ENCODE results near the gene CNTNAP2. TPM values are rescaled to one million over a fixed set of nuclear protein-coding genes. Genes with fewer than 3 reads are reported as not detected.

CNTNAP2 gene
- total and polyA plus RNA-seq, 11 donors, result 0.01 to 2.6 (median 0.31) TPM; not detected in 3

DNA sequence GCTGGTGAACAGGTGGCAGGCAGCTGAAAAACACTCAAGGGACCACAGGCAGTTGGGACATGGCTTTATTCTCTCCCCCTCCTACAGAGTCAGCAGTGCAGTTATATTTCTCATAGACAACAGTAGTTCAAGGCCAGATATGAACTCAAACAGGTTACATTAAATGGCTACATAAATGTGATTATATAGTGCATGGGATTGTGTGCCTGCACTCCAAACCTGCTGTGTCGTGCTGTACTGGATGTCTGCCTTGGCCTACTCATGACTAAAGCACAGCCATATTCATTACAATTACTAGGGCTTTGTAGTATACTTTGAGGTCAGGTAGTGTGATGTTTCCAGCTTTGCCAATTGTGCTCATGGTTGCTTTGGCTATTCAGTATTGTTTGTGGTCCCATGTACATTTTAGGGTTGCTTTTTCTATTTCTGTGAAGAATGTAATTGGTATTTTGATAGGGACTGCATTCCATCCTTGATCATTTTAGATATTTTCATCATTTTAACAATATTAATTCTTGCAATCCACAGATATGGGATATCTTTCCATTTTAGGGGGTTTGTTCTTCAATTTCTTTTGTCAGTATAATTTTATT is 393.6 kb downstream of the CNTNAP2 start:
- no peak for DNase-seq
- Histone ChIP-seq H3K9me3 (peaks cover 0 to 53% (median 14%) of the 10 kb centered on the region in 12 donors), H3K27me3 (no peaks in the 10 kb centered on the region), H3K4me3 (no peak overlapping the region), H3K36me3 (no peaks in the 10 kb centered on the region), H3K4me1 (no peaks in the 10 kb centered on the region), H3K27ac (no peak overlapping the region)
- intact Hi-C loops (cut with DNase I), result no loop called here
- ATAC-seq, result no peak
- WGBS, 4 donors, result 52 to 71% (median 57%) methylated on average over 1 of the region's 1 CpG
- TF ChIP-seq, protein P1, sequence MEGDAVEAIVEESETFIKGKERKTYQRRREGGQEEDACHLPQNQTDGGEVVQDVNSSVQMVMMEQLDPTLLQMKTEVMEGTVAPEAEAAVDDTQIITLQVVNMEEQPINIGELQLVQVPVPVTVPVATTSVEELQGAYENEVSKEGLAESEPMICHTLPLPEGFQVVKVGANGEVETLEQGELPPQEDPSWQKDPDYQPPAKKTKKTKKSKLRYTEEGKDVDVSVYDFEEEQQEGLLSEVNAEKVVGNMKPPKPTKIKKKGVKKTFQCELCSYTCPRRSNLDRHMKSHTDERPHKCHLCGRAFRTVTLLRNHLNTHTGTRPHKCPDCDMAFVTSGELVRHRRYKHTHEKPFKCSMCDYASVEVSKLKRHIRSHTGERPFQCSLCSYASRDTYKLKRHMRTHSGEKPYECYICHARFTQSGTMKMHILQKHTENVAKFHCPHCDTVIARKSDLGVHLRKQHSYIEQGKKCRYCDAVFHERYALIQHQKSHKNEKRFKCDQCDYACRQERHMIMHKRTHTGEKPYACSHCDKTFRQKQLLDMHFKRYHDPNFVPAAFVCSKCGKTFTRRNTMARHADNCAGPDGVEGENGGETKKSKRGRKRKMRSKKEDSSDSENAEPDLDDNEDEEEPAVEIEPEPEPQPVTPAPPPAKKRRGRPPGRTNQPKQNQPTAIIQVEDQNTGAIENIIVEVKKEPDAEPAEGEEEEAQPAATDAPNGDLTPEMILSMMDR (IDR thresholded peaks at IDR 0.05), result no peak
- TF ChIP-seq POLR2A (IDR thresholded peaks at IDR 0.05), result no peak

DNA sequence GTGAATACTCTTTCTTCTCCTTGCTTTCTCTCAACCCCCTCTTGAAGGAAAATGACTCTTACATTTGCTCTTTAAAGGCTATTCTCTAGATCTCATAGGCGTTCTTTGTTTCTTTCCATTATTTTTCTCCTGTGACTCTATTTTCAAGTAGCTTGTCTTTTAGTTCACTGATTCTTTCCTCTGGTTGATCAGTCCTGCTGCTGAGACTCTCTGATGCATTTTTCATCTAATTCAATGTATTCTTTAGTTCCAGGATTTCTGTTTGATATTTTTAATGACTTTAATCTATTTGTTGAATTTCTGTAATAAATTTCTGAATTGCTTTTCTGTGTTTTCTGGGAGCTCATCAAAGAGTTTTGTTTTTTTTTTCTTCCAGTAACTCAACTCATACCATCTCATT is 397.7 kb downstream of the CNTNAP2 start:
- no peak for ATAC-seq
- no peak for DNase-seq
- no peaks in the 10 kb centered on the region for H3K27me3 ChIP-seq
- no peak overlapping the region for H3K4me3 ChIP-seq
- TF ChIP-seq, protein P1 (IDR thresholded peaks at IDR 0.05), result no peak
- TF ChIP-seq POLR2A (IDR thresholded peaks at IDR 0.05), result no peak
- no peaks in the 10 kb centered on the region for H3K4me1 ChIP-seq
- WGBS, 4 donors, result 88 to 90% (median 88%) methylated on average over 1 of the region's 1 CpG
- no peaks in the 10 kb centered on the region for H3K36me3 ChIP-seq
- H3K9me3 ChIP-seq, result peaks cover 0 to 52% (median 14%) of the 10 kb centered on the region in 12 donors
- intact Hi-C loops (cut with DNase I), result no loop called here
- H3K27ac ChIP-seq, result no peak overlapping the region

DNA sequence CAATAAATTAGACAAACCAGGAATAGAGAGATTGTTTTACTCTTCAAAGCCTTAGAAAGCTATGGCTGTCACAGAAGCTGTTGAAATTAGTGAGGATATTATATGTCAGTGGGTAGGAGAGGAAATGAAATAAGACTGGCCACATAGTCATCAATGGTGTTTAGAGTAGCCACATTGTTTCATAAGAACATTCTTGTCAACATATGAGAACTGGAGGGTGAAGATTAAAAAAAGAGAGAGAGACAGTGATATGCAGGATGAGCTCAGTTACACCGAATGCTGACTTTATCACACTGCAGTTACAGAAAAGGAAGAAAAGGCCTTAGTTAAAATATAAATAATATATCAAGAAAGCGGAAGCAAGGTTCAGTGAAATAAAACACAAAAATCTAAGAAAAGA is 412.0 kb downstream of the CNTNAP2 start:
- no peak overlapping the region for H3K27ac ChIP-seq
- no peaks in the 10 kb centered on the region for H3K36me3 ChIP-seq
- no peak for DNase-seq
- no peaks in the 10 kb centered on the region for H3K27me3 ChIP-seq
- TF ChIP-seq POLR2A (IDR thresholded peaks at IDR 0.05), result no peak
- TF ChIP-seq, protein P1 (IDR thresholded peaks at IDR 0.05), result no peak
- no peaks in the 10 kb centered on the region for H3K9me3 ChIP-seq
- H3K4me3 ChIP-seq, result no peak overlapping the region
- intact Hi-C loops (cut with DNase I), result no loop called here
- no peak for ATAC-seq
- 56 to 69% (median 64%) methylated on average over 2 of the region's 2 CpGs for WGBS, 4 donors
- H3K4me1 ChIP-seq, result no peaks in the 10 kb centered on the region

DNA sequence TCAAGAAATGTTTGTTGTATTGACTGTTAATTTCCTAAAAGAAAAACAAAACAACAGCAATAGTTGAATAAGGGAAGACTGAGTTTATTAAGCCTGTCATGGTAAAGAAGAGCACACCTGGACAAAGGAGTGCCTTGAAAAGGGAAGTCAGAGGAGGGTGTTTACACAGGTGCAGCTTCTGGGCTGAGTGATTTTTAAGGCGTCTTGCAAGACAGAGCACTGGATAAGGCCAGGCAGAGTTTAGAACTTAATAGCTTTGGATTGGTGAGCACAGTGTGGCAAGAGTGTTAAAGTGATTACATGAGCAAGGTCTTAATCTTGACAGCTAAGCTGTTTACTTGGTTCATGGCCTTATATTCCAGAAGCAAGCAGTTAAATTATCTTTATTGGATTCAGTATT is 423.2 kb downstream of the CNTNAP2 start:
- no peaks in the 10 kb centered on the region for H3K36me3 ChIP-seq
- 42 to 51% (median 48%) methylated on average over 1 of the region's 1 CpG for WGBS, 4 donors
- H3K27ac ChIP-seq, result no peak overlapping the region
- no peak for ATAC-seq
- H3K9me3 ChIP-seq, result no peaks in the 10 kb centered on the region
- DNase-seq, result no peak
- H3K4me3 ChIP-seq, result no peak overlapping the region
- no peak for TF ChIP-seq POLR2A (IDR thresholded peaks at IDR 0.05)
- TF ChIP-seq, protein P1 (IDR thresholded peaks at IDR 0.05), result no peak
- no peaks in the 10 kb centered on the region for H3K27me3 ChIP-seq
- H3K4me1 ChIP-seq, result no peaks in the 10 kb centered on the region
- intact Hi-C loops (cut with DNase I), result no loop called here

Data from heart left ventricle (tissue), 16 donors.